Testis (tissue), 2 donors: ENCODE measurements around the gene DAP.

ENCODE experiments used
- POLR2A ChIP-seq: fragments of 450-650 bp; IDR thresholded peaks from one replicate; pipeline ENCODE4 v1.6.1; 2017; ENCODE audit warnings: antibody characterized with exemption, mild to moderate bottlenecking, moderate library complexity
- TF ChIP-seq, protein P1 (sequence below), 3 experiments: fragments of 450-650 bp in 2 of 3; fragments of 200-600 bp in 1 of 3; sonication (generic) in 1 of 3; IDR thresholded peaks; one replicate each; pipeline ENCODE4 v1.5.1; 2016 to 2019; ENCODE audit warnings: antibody characterized with exemption in 3 of 3, mild to moderate bottlenecking in 2 of 3, moderate library complexity in 1 of 3

DNA sequence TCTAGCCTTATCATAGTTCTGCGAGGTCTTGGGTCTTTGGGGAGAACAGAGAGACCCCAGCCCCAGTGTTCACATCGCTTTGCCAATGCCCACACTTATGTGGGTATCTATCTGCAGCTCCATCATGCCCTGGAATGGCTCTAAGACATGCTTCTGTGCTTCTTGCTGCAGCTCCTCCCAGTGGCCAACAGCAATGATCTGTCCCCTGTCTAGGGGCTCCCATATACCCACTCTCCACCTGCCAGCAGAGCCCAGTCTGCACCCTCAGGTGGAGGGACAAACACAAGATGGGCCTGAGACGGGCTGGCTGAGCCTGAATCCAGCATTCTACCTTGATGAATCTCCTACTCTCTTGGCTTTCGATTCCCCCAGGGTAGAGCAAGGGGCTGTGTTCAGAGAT, 14.6 kb upstream of the DAP start:
- TF ChIP-seq, protein P1, sequence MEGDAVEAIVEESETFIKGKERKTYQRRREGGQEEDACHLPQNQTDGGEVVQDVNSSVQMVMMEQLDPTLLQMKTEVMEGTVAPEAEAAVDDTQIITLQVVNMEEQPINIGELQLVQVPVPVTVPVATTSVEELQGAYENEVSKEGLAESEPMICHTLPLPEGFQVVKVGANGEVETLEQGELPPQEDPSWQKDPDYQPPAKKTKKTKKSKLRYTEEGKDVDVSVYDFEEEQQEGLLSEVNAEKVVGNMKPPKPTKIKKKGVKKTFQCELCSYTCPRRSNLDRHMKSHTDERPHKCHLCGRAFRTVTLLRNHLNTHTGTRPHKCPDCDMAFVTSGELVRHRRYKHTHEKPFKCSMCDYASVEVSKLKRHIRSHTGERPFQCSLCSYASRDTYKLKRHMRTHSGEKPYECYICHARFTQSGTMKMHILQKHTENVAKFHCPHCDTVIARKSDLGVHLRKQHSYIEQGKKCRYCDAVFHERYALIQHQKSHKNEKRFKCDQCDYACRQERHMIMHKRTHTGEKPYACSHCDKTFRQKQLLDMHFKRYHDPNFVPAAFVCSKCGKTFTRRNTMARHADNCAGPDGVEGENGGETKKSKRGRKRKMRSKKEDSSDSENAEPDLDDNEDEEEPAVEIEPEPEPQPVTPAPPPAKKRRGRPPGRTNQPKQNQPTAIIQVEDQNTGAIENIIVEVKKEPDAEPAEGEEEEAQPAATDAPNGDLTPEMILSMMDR (IDR thresholded peaks at IDR 0.05), result no peak
- TF ChIP-seq POLR2A, result no peak
